ENCODE results near the gene RMDN3. TPM values are rescaled to one million over a fixed set of nuclear protein-coding genes. Genes with fewer than 3 reads are reported as not detected.
A peak's percentile ranks its signal among the peaks of the same experiment; 100 is the strongest.

Gene RMDN3
- total RNA-seq, 1 experiment from 2014 or later, result 14.2 TPM

GRCh38 chr15:40766906-40767837 is 12.1 kb upstream of the RMDN3 start:
- H3K36me3 ChIP-seq (replicated peaks; ENCODE audit: control insufficient read depth, insufficient read depth, low read length), result peaks cover 1% of the 10 kb centered on the region
- DNase-seq, result peak; percentile 75

GRCh38 chr15:40766194-40766815 is 11.3 kb upstream of the RMDN3 start:
- Histone ChIP-seq H3K36me3 (replicated peaks; ENCODE audit: control insufficient read depth, insufficient read depth, low read length) (peaks cover 1% of the 10 kb centered on the region), H3K4me3 (ENCODE audit: insufficient read depth, low read depth, low read length) (no peak overlapping the region), H3K27me3 (ENCODE audit: control insufficient read depth, insufficient read depth, low read length) (no peaks in the 10 kb centered on the region; the same call in 1 of the 2 replicates)
- DNase-seq, result no peak

More at GRCh38 chr15:40766906-40767837, 12.1 kb upstream of the RMDN3 start:
- H3K27me3 ChIP-seq (ENCODE audit: control insufficient read depth, insufficient read depth, low read length), result no peaks in the 10 kb centered on the region; the same call in 1 of the 2 replicates
- H3K4me3 ChIP-seq (ENCODE audit: insufficient read depth, low read depth, low read length), result no peak overlapping the region

GRCh38 chr15:40764629-40765103 is 9.6 kb upstream of the RMDN3 start:
- DNase-seq, result no peak
- peak overlapping the region; percentile 78 for H3K4me3 ChIP-seq (ENCODE audit: insufficient read depth, low read depth, low read length)
- no peaks in the 10 kb centered on the region; the same call in 1 of the 2 replicates for H3K27me3 ChIP-seq (ENCODE audit: control insufficient read depth, insufficient read depth, low read length)
- peaks cover 1% of the 10 kb centered on the region for H3K36me3 ChIP-seq (replicated peaks; ENCODE audit: control insufficient read depth, insufficient read depth, low read length)

- DNase-seq, result peak; percentile 95
- Histone ChIP-seq H3K4me3 (ENCODE audit: insufficient read depth, low read depth, low read length) (peak within 1 kb of the TSS; percentile 78), H3K36me3 (replicated peaks; ENCODE audit: control insufficient read depth, insufficient read depth, low read length) (peaks cover 1% of the 10 kb centered on the region), H3K27me3 (ENCODE audit: control insufficient read depth, insufficient read depth, low read length) (no peaks in the 10 kb centered on the region; the same call in 1 of the 2 replicates)
These were observed 9.0 kb upstream of the RMDN3 start, which contains the start of gene GCHFR for GRCh38 chr15:40763801-40764628. GCHFR (plus strand) TSS chr15:40764068; CDS start chr15:40764181, 113 bp downstream.

GRCh38 chr15:40762919-40763800 is 8.1 kb upstream of the RMDN3 start:
- H3K27me3 ChIP-seq (ENCODE audit: control insufficient read depth, insufficient read depth, low read length), result no peaks in the 10 kb centered on the region; the same call in 1 of the 2 replicates
- H3K36me3 ChIP-seq (replicated peaks; ENCODE audit: control insufficient read depth, insufficient read depth, low read length), result peaks cover 1% of the 10 kb centered on the region
- H3K4me3 ChIP-seq (ENCODE audit: insufficient read depth, low read depth, low read length), result peak overlapping the region; percentile 78
- DNase-seq, result peak; percentile 74

- H3K4me3 ChIP-seq (ENCODE audit: insufficient read depth, low read depth, low read length), result no peak overlapping the region
- no peak for DNase-seq
- H3K27me3 ChIP-seq (ENCODE audit: control insufficient read depth, insufficient read depth, low read length), result no peaks in the 10 kb centered on the region; the same call in 1 of the 2 replicates
- no peaks in the 10 kb centered on the region for H3K36me3 ChIP-seq (replicated peaks; ENCODE audit: control insufficient read depth, insufficient read depth, low read length)
These were observed 4.9 kb upstream of the RMDN3 start for GRCh38 chr15:40759961-40760360.

GRCh38 chr15:40756938-40757337 is 1.9 kb upstream of the RMDN3 start:
- DNase-seq, result no peak
- H3K4me3 ChIP-seq (ENCODE audit: insufficient read depth, low read depth, low read length), result no peak overlapping the region

GRCh38 chr15:40755812-40756208 is 756 bp upstream of the RMDN3 start:
- Histone ChIP-seq H3K36me3 (replicated peaks; ENCODE audit: control insufficient read depth, insufficient read depth, low read length) (no peaks in the 10 kb centered on the region; the same call in 1 of the 2 replicates), H3K4me3 (ENCODE audit: insufficient read depth, low read depth, low read length) (peak overlapping the region; percentile 81; the same call in 1 of the 2 replicates), H3K27me3 (ENCODE audit: control insufficient read depth, insufficient read depth, low read length) (no peaks in the 10 kb centered on the region)
- no peak for DNase-seq

More at GRCh38 chr15:40756938-40757337, 1.9 kb upstream of the RMDN3 start:
- H3K27me3 ChIP-seq (ENCODE audit: control insufficient read depth, insufficient read depth, low read length), result no peaks in the 10 kb centered on the region
- H3K36me3 ChIP-seq (replicated peaks; ENCODE audit: control insufficient read depth, insufficient read depth, low read length), result no peaks in the 10 kb centered on the region; the same call in 1 of the 2 replicates

- peaks cover 2% of the 10 kb centered on the region for H3K36me3 ChIP-seq (replicated peaks; ENCODE audit: control insufficient read depth, insufficient read depth, low read length)
- peak; percentile 72 for DNase-seq
- H3K27me3 ChIP-seq (ENCODE audit: control insufficient read depth, insufficient read depth, low read length), result no peaks in the 10 kb centered on the region
- peak overlapping the region; percentile 81 for H3K4me3 ChIP-seq (ENCODE audit: insufficient read depth, low read depth, low read length)
These were observed 526 bp downstream of the RMDN3 start for GRCh38 chr15:40754574-40754882.

- H3K4me3 ChIP-seq (ENCODE audit: insufficient read depth, low read depth, low read length), result no peak overlapping the region
- peaks cover 2% of the 10 kb centered on the region for H3K36me3 ChIP-seq (replicated peaks; ENCODE audit: control insufficient read depth, insufficient read depth, low read length)
- no peak for DNase-seq
- no peaks in the 10 kb centered on the region for H3K27me3 ChIP-seq (ENCODE audit: control insufficient read depth, insufficient read depth, low read length)
These were observed 3.3 kb downstream of the RMDN3 start for GRCh38 chr15:40751745-40752144.

- no peak for DNase-seq
- Histone ChIP-seq H3K4me3 (ENCODE audit: insufficient read depth, low read depth, low read length) (no peak overlapping the region), H3K36me3 (replicated peaks; ENCODE audit: control insufficient read depth, insufficient read depth, low read length) (peaks cover 2% of the 10 kb centered on the region), H3K27me3 (ENCODE audit: control insufficient read depth, insufficient read depth, low read length) (no peaks in the 10 kb centered on the region)
These were observed 4.2 kb downstream of the RMDN3 start for GRCh38 chr15:40750885-40751284.

GRCh38 chr15:40749151-40749630 is 5.9 kb downstream of the RMDN3 start:
- Histone ChIP-seq H3K4me3 (ENCODE audit: insufficient read depth, low read depth, low read length) (no peak overlapping the region), H3K27me3 (ENCODE audit: control insufficient read depth, insufficient read depth, low read length) (no peaks in the 10 kb centered on the region), H3K36me3 (replicated peaks; ENCODE audit: control insufficient read depth, insufficient read depth, low read length) (peaks cover 4% of the 10 kb centered on the region)
- no peak for DNase-seq

All from H7 (cell line).